Measurements from ENCODE around the gene BATF2. TPM values are rescaled to one million over a fixed set of nuclear protein-coding genes. Genes with fewer than 3 reads are reported as not detected.
"Not testable (repeated sequence)": the region's sequence is repeated elsewhere in the genome, so short reads cannot be mapped to it uniquely, and the experiment has no call there.

BATF2 gene, protein sequence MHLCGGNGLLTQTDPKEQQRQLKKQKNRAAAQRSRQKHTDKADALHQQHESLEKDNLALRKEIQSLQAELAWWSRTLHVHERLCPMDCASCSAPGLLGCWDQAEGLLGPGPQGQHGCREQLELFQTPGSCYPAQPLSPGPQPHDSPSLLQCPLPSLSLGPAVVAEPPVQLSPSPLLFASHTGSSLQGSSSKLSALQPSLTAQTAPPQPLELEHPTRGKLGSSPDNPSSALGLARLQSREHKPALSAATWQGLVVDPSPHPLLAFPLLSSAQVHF
- polyA plus RNA-seq (ENCODE audit: insufficient read depth in 1 of 5, insufficient read length in 5 of 5, low replicate concordance in 1 of 5), result 1 to 10 TPM; 3.3 to 4.3 (median 3.9) TPM
- long read RNA-seq, donor 1, transcript BATF2-203 (1 exons, 2,569 nt), result major isoform, 5 of 8 reads
- long read RNA-seq, donor 1, partial matches to known transcripts, result 0 of 8 reads
- long read RNA-seq, donor 1, other reads (novel, unspliced or antisense), result 0 of 8 reads
- long read RNA-seq, donor 2, partial matches to known transcripts, result 0 of 3 reads
- long read RNA-seq, donor 2, other reads (novel, unspliced or antisense), result 0 of 3 reads
- long read RNA-seq, donor 3, partial matches to known transcripts, result 0 of 5 reads
- long read RNA-seq, donor 3, other reads (novel, unspliced or antisense), result 0 of 5 reads
- long read RNA-seq, donor 4, transcript BATF2-203 (1 exons, 2,569 nt), result major isoform, 6 of 6 reads
- long read RNA-seq, donor 4, partial matches to known transcripts, result 0 of 6 reads
- long read RNA-seq, donor 4, other reads (novel, unspliced or antisense), result 0 of 6 reads
- long read RNA-seq, donor 5, partial matches to known transcripts, result 0 of 6 reads
- long read RNA-seq, donor 5, other reads (novel, unspliced or antisense), result 0 of 6 reads
- long read RNA-seq, donor 6, transcript BATF2-203 (1 exons, 2,569 nt), result major isoform, 5 of 78 reads
- long read RNA-seq, donor 6, partial matches to known transcripts, result 58 of 78 reads
- long read RNA-seq, donor 6, other reads (novel, unspliced or antisense), result 11 of 78 reads
- long read RNA-seq, donor 7, partial matches to known transcripts, result 0 of 7 reads
- long read RNA-seq, donor 7, other reads (novel, unspliced or antisense), result 0 of 7 reads
- long read RNA-seq, donor 8, partial matches to known transcripts, result 0 of 1 reads
- long read RNA-seq, donor 8, other reads (novel, unspliced or antisense), result 0 of 1 reads

DNA sequence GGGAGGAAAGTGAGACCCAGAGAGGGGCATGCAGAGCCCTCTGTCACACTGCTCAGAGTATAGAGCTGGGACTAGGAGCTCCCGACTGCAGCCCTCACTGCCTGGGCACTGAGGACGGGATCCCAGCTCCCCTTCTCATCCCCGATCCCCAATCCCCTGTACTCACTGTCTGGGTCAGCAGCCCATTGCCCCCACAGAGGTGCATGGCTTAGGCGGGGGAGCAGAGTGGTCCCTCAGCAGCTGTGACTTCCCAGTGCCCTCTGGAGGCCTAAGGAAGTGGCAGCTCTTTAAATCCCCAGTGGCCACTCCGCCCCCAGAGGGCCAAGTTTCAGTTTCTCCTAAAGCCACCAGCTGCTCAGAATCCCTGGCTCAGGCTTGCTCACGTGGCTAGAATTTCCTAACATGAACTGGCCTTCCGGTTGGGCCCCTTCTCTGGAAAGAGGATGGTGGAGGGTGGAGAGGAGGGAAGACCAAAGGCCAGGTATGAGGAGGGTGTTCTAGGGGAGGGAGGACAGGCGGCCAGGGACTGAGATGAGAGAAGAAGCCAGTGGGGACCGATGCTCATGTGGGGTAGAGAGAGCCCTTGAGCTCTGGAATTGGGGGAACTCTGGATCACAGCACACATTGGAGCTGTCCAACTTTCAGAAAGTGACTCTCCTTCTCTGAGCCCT lies at the start of gene BATF2:
Gene BATF2 (minus strand): TSS at position 262 of the 671 bp plus-strand sequence. CDS start 57 bp downstream, at position 205.
- DNase-seq, result peak; percentile 81 to 86

DNA sequence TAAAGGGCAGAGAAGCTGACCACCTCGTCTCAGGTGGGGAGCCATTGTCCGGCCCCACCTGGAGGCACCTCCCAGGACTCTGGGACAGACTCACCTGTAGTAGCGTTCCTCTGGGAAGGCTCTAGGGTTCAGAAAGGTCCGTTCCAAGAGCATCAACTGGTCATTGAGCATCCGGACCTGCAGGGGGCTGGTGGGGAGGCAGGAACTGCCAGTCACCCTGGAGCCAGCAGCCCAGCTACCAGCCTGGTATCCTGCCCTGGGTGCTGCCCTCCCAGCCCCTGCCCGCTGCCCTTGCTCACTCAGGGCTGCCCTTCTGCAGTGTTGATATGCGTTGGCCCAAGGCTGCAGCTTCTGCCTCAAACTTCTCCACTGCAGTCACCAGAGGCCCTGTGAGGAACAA lies 49.0 kb upstream of the BATF2 start:
- DNase-seq, result no peak

DNA sequence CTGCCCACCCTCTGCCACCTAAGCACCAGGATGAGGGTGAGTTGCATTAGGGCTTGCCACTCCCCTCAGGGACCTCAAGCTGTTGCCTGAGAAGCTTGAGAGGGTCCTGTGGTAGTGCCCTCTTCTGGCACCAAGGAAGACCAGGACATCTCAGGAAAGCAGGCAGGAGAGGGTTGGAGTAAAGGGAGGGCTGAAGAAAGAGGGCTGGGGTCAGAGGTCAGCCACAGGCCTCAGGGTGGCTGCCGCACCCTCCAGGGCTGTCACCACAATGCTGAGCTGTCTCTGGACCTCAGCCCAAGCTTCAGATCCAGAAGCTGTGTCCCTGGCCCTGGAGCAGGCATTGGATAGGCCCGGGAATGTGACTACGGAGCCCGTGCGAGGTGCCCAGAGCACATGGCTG lies 48.3 kb upstream of the BATF2 start:
- no peak for DNase-seq

DNA sequence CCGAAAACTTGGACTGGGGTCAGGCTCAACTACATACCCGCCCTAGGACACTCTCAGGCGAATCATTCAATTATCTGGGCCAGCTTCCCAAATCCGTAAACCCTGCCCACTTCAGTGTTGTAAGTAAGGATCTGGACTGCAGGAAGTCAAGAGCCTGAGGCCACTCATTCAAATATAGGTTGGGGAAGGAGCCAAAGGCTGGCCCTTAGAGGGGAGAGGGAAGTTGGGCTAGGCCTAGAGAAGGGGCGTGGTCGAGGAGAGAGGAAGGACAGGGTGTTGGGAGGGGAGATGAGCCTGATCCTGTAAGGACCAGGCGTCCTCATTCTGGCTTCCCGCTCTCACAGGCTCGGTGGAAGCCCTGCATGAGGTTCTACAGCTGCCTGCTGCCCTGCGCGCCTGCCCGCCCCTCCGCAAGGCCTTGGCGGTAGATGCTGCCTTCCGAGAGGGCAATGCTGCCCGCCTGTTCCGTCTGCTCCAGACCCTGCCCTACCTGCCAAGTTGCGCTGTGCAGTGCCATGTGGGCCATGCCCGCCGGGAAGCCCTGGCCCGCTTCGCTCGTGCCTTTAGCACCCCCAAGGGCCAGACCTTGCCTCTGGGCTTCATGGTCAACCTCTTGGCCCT lies 47.2 kb upstream of the BATF2 start:
- DNase-seq, result peak in 1 of 2 donors; percentile 19

DNA sequence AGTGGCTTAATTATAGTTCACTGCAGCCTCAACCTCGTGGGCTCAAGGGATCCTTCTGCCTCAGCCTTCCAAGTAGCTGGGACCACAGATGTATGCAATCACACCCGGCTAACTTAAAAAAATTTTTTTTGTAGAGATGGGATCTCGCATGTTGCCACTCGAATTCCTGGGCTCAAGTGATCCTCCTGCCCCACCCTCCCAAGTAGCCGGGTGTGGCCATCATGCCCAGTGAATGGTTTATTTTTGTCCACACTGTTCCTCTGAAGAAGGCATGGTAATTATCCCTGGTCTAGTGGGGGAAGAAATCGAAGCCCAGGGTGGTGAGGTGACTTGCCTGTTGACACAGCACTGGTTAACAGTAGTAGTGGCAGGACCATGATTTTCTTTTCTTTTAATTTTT lies 46.1 kb upstream of the BATF2 start:
- no peak for DNase-seq

DNA sequence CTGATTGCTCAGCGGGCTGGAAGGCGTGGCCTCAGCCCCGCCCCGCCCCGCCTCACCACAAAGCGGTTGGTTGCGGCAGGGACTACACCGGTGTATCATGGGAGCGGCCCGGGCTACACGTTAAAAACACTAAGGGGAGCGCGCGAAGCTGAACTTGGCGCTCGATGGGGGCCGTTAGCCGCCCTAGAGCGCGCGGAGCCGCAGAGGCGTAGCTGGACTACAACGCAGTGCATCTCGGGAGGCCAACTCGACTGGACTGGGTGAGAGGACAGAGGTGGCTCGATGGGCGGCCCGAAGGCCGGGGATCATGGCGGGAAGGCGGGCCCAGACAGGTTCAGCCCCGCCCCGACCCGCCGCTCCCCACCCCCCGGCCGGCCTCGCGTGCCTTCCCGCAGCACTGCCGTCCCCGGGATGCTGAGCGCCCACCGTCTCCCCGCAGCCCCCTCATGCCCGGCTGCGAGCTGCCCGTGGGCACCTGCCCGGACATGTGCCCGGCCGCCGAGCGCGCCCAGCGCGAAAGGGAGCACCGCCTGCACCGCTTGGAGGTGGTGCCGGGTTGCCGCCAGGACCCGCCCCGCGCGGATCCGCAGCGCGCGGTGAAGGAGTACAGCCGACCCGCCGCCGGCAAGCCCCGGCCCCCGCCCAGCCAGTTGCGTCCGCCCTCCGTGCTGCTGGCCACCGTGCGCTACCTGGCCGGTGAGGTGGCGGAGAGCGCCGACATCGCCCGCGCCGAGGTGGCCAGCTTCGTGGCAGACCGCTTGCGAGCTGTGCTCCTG lies 44.3 kb upstream of the BATF2 start, which contains the start of gene SAC3D1:
Gene SAC3D1 (plus strand): TSS at position 364 of the 776 bp plus-strand sequence. CDS start 83 bp downstream, at position 447.
- DNase-seq, result peak; percentile 89 to 90

DNA sequence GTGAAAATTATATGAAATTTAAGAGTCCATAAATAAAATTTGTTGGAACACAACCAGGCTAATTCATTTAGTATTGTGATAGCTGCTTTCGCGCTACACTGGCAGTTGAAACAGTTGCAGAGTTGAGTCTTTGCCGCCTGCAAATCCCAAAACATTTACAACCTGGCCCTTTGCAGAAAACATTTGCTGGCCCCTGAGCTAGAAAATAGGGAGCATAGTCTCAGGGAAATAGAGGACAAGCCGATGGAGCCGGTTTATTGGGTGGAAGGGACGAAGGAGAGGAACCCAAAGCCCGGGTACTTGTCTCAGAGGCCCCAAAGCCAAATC lies 43.7 kb upstream of the BATF2 start:
- no peak for DNase-seq

DNA sequence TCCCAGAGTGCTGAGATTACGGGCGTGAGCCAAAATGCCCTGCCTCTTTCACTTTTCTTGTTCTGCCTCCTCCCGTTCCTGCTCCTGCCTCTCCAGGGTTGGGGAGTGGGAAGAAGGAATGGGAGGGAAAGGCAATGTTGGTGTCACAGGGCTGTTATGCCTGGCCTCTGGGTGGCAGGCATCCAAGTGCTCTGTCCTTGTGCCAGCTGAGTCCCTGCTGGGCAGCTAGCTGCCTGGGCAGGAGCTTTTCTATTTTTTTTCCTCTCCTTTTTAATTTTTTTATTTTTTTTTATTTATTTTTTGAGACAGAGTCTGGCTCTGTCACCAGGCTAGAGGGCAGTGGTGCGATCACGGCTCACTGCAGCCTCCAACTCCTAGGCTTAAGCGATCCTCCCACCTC lies 40.2 kb upstream of the BATF2 start:
- DNase-seq, result no peak

DNA sequence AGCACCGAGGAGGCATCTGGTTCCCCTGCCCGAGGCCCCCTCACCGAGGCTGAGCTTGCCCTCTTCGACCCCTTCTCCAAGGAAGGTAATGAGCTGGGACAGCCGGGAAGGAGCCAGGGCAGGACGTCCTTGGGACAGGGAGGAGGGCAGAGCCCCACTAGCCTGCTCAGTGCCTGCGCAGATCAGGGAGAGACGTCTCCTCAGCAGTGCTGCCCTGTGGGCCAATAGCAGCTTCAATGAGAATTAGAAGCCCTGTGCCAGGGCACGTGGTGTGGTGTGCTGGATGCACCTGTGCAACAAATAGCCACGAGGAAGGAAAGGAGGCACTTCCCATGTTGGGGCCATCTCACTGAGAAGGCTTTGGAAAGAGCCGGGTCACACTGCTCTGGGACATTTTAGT lies 38.8 kb upstream of the BATF2 start:
- no peak for DNase-seq

DNA sequence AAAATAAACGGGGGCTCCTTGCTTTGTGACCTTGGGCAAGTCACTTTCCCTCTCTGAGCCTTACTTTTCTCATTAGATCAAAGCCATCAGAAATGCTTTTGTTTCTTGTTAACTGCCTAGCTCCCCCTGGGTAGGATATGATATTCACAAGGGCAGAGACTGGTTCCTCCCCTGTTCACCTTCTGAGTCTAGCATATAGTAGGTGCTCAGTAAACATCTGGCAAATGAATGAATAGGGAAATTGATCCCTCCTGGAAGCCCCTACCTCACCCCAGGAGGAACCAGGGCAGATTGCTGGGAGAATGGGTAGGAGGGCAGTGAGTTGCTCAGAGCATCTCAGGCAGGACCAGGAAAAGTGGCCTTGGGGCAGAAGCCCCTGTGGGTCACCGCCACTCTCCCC lies 37.7 kb upstream of the BATF2 start:
- no peak for DNase-seq

DNA sequence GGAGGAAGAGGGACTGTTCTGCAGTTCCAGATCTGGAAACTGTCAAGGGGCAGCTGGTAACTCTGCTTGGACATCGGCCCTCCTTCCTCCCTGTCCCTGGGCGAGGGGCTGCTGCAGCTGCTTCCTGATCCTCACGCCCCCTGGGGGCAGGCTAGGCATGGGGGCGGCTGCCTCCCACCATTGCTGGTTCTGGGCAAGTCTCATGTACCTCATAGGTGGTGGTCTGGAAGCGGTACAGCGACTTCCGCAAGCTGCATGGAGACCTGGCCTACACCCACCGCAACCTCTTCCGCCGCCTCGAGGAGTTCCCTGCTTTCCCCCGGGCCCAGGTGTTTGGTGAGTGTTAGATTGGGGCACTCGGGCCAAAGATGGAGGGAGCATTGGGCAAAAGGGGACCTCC lies 35.4 kb upstream of the BATF2 start:
- DNase-seq, result no peak

DNA sequence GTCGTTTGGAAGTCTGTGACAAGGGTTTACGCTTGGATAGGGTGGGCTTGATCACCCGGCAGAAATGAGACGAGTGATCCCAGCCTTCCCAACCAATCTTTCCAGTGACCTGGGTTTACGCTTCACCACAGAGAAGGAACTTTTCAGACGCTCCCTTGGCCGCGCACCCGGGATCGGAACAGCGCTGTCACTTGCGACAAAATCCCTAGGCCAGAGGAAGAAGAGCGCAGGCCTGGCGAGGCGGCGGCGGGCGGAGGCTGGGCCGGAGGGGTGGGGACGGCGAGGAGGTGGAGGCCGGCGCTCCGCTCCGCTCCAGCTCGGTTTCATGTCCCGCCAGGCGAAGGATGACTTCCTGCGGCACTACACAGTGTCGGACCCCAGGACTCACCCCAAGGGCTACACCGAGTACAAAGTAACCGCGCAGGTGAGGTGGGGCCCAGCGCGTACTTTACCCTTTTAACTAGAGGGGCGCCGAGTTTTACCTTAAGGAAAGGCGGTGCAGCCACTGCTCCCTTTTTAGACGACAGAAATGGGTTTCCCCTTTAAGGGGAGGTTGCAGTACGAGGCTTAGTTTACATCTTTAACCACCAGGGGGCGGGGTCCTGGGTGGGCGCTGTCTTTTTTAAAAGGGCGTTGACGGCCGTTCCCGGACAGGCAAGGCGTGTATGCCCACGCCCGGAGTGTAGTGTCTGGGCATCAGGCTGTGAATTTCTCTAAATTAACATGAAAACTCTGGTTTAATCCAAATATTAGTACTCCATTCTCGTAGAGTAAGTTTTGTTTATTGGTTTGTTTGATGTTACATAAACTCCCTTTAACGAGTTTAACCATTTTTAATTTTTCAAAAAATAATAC lies 30.7 kb upstream of the BATF2 start, which contains the start of gene SNX15:
Gene SNX15 (plus strand): TSS at position 227 of the 855 bp plus-strand sequence. CDS start 99 bp downstream, at position 326.
- peak; percentile 96 to 98 for DNase-seq

DNA sequence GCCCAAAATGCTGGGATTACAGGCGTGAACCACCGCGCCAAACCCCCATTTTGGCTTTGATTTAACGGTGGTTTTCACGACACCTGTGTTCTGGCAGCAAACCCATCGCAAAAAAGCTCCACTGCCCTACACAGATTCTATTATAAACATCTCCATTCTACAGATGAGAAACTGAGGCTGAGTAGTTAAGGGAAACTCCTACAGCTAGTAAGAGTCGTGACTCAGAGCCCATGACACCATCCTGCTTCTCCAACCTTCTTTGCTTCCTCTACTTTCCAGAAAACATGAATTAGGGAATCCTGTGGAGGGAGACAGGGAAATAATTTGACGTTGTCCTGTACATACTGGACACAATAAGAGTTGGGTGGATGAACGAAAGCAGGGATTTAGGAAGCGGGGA lies 30.0 kb upstream of the BATF2 start:
- no peak for DNase-seq

DNA sequence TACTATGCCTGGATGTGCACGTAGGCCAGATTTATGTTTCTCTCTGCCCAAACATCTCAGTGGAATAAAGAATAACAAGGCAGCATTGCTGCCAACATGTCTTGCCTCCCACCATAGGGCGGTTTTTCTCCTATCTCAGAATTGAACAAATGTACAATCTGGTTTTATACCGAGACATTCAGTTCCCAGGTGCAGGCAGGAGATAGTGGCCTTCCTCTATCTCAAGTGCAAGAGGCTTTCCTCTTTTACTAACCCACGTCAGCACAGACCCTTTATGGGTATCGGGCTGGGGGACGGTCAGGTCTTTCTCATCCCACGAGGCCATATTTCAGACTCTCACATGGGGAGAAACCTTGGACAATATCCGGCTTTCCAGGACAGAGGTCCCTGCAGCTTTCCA lies 26.7 kb upstream of the BATF2 start:
- not testable (repeated sequence) for DNase-seq

DNA sequence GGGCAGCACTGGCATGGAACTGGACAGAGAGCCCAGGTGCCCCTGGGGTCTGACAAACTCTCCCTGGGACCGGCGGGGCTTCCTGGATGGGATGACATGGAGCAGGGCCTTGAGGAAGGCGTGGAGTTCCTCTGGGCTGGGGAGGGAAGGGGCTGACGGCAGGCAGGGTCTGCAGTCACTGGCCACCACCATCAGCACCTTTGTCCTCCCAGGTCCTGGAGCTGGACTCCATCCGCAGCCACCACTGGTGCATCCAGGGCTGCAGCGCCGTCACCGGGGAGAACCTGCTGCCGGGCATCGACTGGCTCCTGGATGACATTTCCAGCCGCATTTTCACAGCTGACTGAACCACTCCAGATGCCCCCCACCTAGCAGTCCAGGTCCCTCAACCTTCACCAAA lies 24.7 kb upstream of the BATF2 start:
- DNase-seq, result no peak

DNA sequence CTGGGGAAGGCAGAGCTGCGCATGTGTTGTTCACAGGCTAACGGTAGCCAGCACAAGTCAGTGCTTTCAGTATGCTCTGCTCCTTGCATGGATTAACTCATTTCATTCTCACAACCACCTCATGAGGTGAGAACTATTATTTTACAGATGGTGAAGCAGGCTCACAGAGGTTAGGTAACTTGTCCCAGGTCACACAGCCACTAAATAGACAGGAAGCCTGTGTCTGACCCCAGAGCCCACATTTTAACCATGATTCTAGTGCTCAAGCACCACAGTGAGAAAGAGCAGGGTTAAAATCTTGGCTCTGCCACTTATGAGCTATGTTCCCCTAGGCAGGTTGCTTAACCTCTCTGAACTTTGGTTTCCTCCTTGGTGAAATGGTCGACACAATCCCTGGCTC lies 24.2 kb upstream of the BATF2 start:
- no peak for DNase-seq

DNA sequence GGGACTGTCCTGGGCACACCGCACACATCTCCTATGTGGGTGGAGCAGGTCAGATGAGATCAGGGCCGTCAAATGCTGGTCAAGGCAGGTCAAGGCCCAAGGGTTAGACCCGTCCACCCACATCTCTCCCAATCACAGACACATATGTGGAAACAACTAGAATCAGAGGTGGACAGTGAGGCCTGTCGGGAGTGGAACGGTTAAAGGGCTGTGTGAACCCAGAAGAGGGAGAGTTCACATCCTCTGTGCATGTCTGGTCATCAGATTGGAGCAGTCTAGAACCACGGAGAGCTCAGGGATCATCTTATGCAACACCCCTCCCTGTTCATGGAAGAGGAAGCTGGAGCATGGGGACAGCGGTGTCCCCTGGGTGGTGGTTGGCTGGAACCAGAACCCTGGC lies 23.1 kb upstream of the BATF2 start:
- no peak for DNase-seq

DNA sequence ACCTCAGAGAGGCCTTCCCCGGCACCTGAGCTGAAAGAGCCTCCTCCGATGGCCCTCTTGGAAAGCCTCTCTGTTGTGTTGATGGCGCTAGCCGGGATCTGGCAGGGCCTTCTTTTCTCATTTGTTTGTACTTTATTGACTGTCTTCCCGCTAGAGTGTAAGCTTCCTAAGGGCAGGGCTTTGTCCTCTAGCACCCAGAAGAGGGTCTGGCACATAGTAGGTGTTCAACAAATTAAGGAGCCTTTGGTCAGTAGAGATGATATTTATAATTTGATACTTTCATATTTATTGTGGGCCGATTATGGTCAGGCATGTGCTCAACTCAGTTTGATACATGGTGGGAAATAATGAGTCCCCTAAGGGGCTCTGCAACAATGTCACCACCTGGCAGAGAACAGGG lies 21.2 kb upstream of the BATF2 start:
- no peak for DNase-seq

DNA sequence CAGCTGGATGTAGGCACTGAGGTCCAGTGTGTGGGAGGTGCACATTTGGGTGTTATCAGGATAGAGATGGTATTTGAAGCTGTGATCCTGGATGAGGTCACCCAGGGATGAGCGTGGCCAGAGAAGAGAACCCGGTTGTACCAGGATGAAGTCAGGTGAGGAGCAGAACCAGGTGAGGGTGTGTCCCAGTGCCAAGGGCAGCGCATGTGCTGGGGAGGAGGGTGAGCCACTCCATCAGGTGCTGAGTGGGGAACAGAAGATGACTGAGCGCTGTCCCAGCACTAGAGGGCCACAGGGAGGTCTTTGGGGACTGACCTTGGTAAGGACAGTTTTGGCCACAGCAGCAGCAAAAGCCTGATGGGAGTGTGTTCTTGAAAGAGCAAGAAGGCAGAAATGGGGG lies 19.9 kb upstream of the BATF2 start:
- DNase-seq, result no peak
